H9 (cell line): ENCODE measurements around the gene FYCO1. TPM values are rescaled to one million over a fixed set of nuclear protein-coding genes. Genes with fewer than 3 reads are reported as not detected.

Experiments used
- DNase-seq: peaks from one replicate; pipeline ENCODE4 v3.0.0-alpha.2; 2017
- H2AFZ ChIP-seq: one replicate; pipeline ENCODE4 v1.6.1; 2013; ENCODE audit warnings: mild to moderate bottlenecking, low read length, control low read depth, moderate library complexity
- H2AK5ac ChIP-seq: 2 replicates; pipeline ENCODE4 v1.6.1; 2013; ENCODE audit warnings: low read length, control low read depth, mixed read lengths; ENCODE audit not compliant: insufficient read length
- H2BK120ac ChIP-seq: one replicate; pipeline ENCODE4 v1.6.1; 2013; ENCODE audit warnings: low read depth, mild to moderate bottlenecking, low read length, control low read depth, inconsistent platforms; ENCODE audit not compliant: poor library complexity, severe bottlenecking
- H2BK12ac ChIP-seq: 2 replicates; pipeline ENCODE4 v1.6.1; 2013; ENCODE audit warnings: low read length, control low read depth, mixed read lengths, low read depth; ENCODE audit not compliant: insufficient read length
- H2BK15ac ChIP-seq: 2 replicates; pipeline ENCODE4 v1.6.1; 2013; ENCODE audit warnings: low read depth, low read length, control low read depth
- H2BK20ac ChIP-seq: one replicate; pipeline ENCODE4 v1.6.1; 2013; ENCODE audit warnings: low read depth, mild to moderate bottlenecking, low read length, control low read depth, inconsistent platforms; ENCODE audit not compliant: poor library complexity, severe bottlenecking
- H2BK5ac ChIP-seq: 2 replicates; pipeline ENCODE4 v1.6.1; 2013; ENCODE audit warnings: low read length, control low read depth, mixed read lengths; ENCODE audit not compliant: insufficient read length
- H3K14ac ChIP-seq: 2 replicates; pipeline ENCODE4 v1.6.1; 2013; ENCODE audit warnings: low read length, control low read depth; ENCODE audit not compliant: insufficient read depth
- H3K18ac ChIP-seq: 2 replicates; pipeline ENCODE4 v1.6.1; 2013; ENCODE audit warnings: low read depth, mild to moderate bottlenecking, mixed read lengths, low read length, control low read depth; ENCODE audit not compliant: insufficient read length
- H3K23ac ChIP-seq: 2 replicates; pipeline ENCODE4 v1.6.1; 2013; ENCODE audit warnings: low read length, control low read depth, mixed read lengths, low read depth; ENCODE audit not compliant: insufficient read length
- H3K23me2 ChIP-seq: 2 replicates; pipeline ENCODE4 v1.6.1; 2013; ENCODE audit warnings: low read depth, mild to moderate bottlenecking, mixed read lengths, low read length, control low read depth; ENCODE audit not compliant: insufficient read length, poor library complexity, severe bottlenecking
- H3K27ac ChIP-seq: 2 replicates; pipeline ENCODE4 v1.5.1; 2013; ENCODE audit warnings: low read length, control low read depth, mixed read lengths, low read depth; ENCODE audit not compliant: insufficient read length
- H3K27me3 ChIP-seq: 2 replicates; pipeline ENCODE4 v1.6.1; 2013; ENCODE audit warnings: low read length, control low read depth, inconsistent platforms; ENCODE audit not compliant: insufficient read depth
- H3K4ac ChIP-seq: 2 replicates; pipeline ENCODE4 v1.6.1; 2013; ENCODE audit warnings: low read depth, mild to moderate bottlenecking, control low read depth, inconsistent platforms, low read length, moderate library complexity
- H3K4me1 ChIP-seq: 2 replicates; pipeline ENCODE4 v1.6.1; 2013; ENCODE audit warnings: low read length, control low read depth, inconsistent platforms; ENCODE audit not compliant: insufficient read depth
- H3K4me2 ChIP-seq: 2 replicates; pipeline ENCODE4 v1.6.1; 2013; ENCODE audit warnings: low read length, control low read depth, mixed read lengths; ENCODE audit not compliant: insufficient read length, insufficient read depth
- H3K56ac ChIP-seq: 2 replicates; pipeline ENCODE4 v1.6.1; 2013; ENCODE audit warnings: low read depth, mild to moderate bottlenecking, mixed read lengths, low read length, control low read depth; ENCODE audit not compliant: insufficient read length
- H3K79me1 ChIP-seq: 2 replicates; pipeline ENCODE4 v1.6.1; 2013; ENCODE audit warnings: low read depth, mild to moderate bottlenecking, moderate library complexity, low read length, control low read depth, inconsistent platforms; ENCODE audit not compliant: insufficient read depth, poor library complexity, severe bottlenecking
- H3K79me2 ChIP-seq: 2 replicates; pipeline ENCODE4 v1.6.1; 2013; ENCODE audit warnings: low read length, control low read depth, inconsistent platforms; ENCODE audit not compliant: insufficient read depth
- H3K9ac ChIP-seq: 2 replicates; pipeline ENCODE4 v1.6.1; 2013; ENCODE audit warnings: low read length, control low read depth, mixed read lengths; ENCODE audit not compliant: insufficient read length; ENCODE audit errors: extremely low read depth
- H3K9me3 ChIP-seq: one replicate; pipeline ENCODE4 v1.6.1; 2013; ENCODE audit warnings: low read depth, low read length, inconsistent platforms; ENCODE audit not compliant: control insufficient read depth
- H3T11ph ChIP-seq: one replicate; pipeline ENCODE4 v1.6.1; 2013; ENCODE audit warnings: mild to moderate bottlenecking, low read length, control low read depth, inconsistent platforms
- H4K20me1 ChIP-seq: one replicate; pipeline ENCODE4 v1.6.1; 2013; ENCODE audit not compliant: control insufficient read depth, insufficient read length, insufficient read depth
- H4K5ac ChIP-seq: 2 replicates; pipeline ENCODE4 v1.6.1; 2013; ENCODE audit warnings: low read depth, mild to moderate bottlenecking, mixed read lengths, low read length, control low read depth; ENCODE audit not compliant: insufficient read length
- H4K8ac ChIP-seq: replicated peaks from 2 replicates; pipeline ENCODE4 v1.6.1; 2013; ENCODE audit warnings: low read length, control low read depth, mixed read lengths, low read depth; ENCODE audit not compliant: insufficient read length
- H4K91ac ChIP-seq: 2 replicates; pipeline ENCODE4 v1.6.1; 2013; ENCODE audit warnings: low read depth, mild to moderate bottlenecking, moderate library complexity, mixed read lengths, low read length, control low read depth; ENCODE audit not compliant: insufficient read length
- H3K27ac Mint-ChIP-seq, 3 experiments: 2 replicates in 2 of 3; 3 replicates in 1 of 3; pipeline ENCODE4 v1.8.0; 2020 to 2021; ENCODE audit warnings: mixed read lengths in 3 of 3, mild to moderate bottlenecking in 1 of 3, moderate library complexity in 1 of 3
- H3K27me3 Mint-ChIP-seq: 2 replicates; pipeline ENCODE4 v1.8.0; 2021; ENCODE audit warnings: low read depth, mild to moderate bottlenecking, moderate library complexity, mixed read lengths
- H3K36me3 Mint-ChIP-seq, 3 experiments: 2 replicates in 2 of 3; 3 replicates in 1 of 3; pipeline ENCODE4 v1.8.0; 2020 to 2021; ENCODE audit warnings: low read depth in 3 of 3, mixed read lengths in 3 of 3; ENCODE audit not compliant: insufficient read depth in 1 of 3
- H3K4me1 Mint-ChIP-seq, 2 experiments: 2 replicates each; pipeline ENCODE4 v1.8.0; 2020; ENCODE audit warnings: mixed read lengths in 2 of 2
- H3K4me3 Mint-ChIP-seq, 2 experiments: 2 replicates in 1 of 2; 3 replicates in 1 of 2; pipeline ENCODE4 v1.8.0; 2020 to 2021; ENCODE audit warnings: mild to moderate bottlenecking in 2 of 2, mixed read lengths in 2 of 2, moderate library complexity in 1 of 2
- H3K9me3 Mint-ChIP-seq, 2 experiments: 2 replicates in 1 of 2; 3 replicates in 1 of 2; pipeline ENCODE4 v1.8.0; 2020; ENCODE audit warnings: mild to moderate bottlenecking in 2 of 2, mixed read lengths in 2 of 2, moderate library complexity in 1 of 2
- WGBS: extraction: QIAGEN DNeasy Blood & Tissue Kit; methylation state at CpG from one replicate; pipeline ENCODE4 v1.1.7; 2013; ENCODE audit warnings: missing lambda C conversion rate, low lambda C conversion rate, mixed read lengths; ENCODE audit not compliant: insufficient read length; ENCODE audit errors: extremely low coverage; 5-methylcytosine and 5-hydroxymethylcytosine counted together
- total RNA-seq: library from RNA; stranded (reverse); gene quantifications from 2 replicates; pipeline ENCODE4 v1.2.1, GENCODE V29; 2021
- TF ChIP-seq, protein P1 (sequence below): fragments of 200-600 bp; sonication (generic); conservative IDR thresholded peaks from 3 replicates; pipeline ENCODE4 v1.8.0; 2021; ENCODE audit warnings: antibody characterized with exemption, mild to moderate bottlenecking

FYCO1 gene
- total RNA-seq, 1 experiment from 2014 or later = 10.4 TPM

DNA sequence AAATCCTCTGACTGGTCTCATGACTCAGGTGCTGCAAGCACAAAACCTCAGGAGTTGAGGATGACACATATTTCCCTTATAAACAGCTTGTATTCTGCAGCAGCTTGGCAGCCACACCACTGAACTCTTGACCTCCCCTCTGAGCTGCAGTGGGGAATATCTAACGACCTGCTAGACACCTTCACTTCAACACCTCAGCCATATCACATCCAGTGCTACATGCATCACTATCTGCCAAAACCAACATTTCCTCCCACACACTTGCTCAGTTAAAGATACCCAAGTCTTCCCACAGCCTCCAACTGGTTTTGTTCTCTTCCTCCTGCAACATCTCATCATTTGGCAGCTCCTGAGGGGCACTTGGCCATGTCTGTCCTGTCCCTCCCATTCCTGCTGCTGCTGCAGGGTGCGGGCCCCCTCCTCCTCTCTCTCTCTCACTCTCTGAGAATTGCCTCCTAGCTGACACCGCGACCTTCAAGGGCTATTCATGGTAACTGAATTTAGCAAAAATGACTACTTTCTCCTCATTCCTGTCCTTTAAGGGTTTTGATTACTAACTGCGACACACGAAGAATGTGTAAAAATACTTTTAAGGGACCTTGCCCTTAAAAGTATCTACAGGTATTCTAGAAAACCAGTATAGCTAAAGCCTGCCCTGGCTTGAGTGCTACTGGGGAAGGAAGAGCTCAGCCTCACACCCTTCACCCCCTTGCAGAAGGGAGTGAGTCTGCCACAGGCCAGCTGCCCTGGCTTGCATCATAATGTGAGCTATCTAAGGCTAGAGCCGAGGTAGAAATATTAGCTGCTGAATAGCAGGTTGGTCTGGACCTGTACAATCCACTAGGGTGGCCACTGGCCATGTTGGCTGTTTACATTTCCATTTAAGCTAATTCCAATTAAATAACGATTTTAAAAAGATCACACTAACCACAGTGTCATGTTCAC, 114.3 kb downstream of the FYCO1 start:
- no peaks in the 10 kb centered on the region for H3K9me3 ChIP-seq

More for the DNA sequence above, 114.3 kb downstream of the FYCO1 start:
- peaks cover 8% of the 10 kb centered on the region in 2 experiments for H3K4me1 Mint-ChIP-seq
- no CpG with 5 or more reads among the region's 8 CpGs for WGBS
- H3K79me2 ChIP-seq = no peaks in the 10 kb centered on the region
- H2BK5ac ChIP-seq = no peak overlapping the region
- no peaks in the 10 kb centered on the region for H3K4me1 ChIP-seq
- no peak overlapping the region for H4K91ac ChIP-seq
- no peak overlapping the region for H3K56ac ChIP-seq
- H3K27me3 Mint-ChIP-seq = peaks cover 10% of the 10 kb centered on the region
- no peaks in the 10 kb centered on the region for H3K23me2 ChIP-seq
- no peak overlapping the region for H2BK15ac ChIP-seq
- no peaks in the 10 kb centered on the region for H4K20me1 ChIP-seq
- H3K4ac ChIP-seq = no peak overlapping the region
- H2BK12ac ChIP-seq = no peak overlapping the region
- no peaks in the 10 kb centered on the region for H3K9me3 Mint-ChIP-seq
- no peak overlapping the region for H3K4me3 Mint-ChIP-seq
- no peak overlapping the region for H4K8ac ChIP-seq
- no peak for DNase-seq
- H2BK20ac ChIP-seq = no peak overlapping the region
- no peak overlapping the region for H3K18ac ChIP-seq
- no peak overlapping the region for H2AFZ ChIP-seq
- no peak overlapping the region for H3K23ac ChIP-seq
- H3K36me3 Mint-ChIP-seq = no peaks in the 10 kb centered on the region
- H4K5ac ChIP-seq = no peak overlapping the region
- H3K14ac ChIP-seq = no peak overlapping the region
- H3K79me1 ChIP-seq = no peaks in the 10 kb centered on the region
- TF ChIP-seq, protein P1, sequence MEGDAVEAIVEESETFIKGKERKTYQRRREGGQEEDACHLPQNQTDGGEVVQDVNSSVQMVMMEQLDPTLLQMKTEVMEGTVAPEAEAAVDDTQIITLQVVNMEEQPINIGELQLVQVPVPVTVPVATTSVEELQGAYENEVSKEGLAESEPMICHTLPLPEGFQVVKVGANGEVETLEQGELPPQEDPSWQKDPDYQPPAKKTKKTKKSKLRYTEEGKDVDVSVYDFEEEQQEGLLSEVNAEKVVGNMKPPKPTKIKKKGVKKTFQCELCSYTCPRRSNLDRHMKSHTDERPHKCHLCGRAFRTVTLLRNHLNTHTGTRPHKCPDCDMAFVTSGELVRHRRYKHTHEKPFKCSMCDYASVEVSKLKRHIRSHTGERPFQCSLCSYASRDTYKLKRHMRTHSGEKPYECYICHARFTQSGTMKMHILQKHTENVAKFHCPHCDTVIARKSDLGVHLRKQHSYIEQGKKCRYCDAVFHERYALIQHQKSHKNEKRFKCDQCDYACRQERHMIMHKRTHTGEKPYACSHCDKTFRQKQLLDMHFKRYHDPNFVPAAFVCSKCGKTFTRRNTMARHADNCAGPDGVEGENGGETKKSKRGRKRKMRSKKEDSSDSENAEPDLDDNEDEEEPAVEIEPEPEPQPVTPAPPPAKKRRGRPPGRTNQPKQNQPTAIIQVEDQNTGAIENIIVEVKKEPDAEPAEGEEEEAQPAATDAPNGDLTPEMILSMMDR = no peak
- H3T11ph ChIP-seq = no peak overlapping the region
- H2AK5ac ChIP-seq = no peak overlapping the region
- H3K27ac Mint-ChIP-seq = no peak overlapping the region
- H3K9ac ChIP-seq = no peak overlapping the region
- no peak overlapping the region for H3K4me2 ChIP-seq
- H3K27ac ChIP-seq = no peak overlapping the region
- H3K27me3 ChIP-seq = no peaks in the 10 kb centered on the region
- H2BK120ac ChIP-seq = no peak overlapping the region
